H9 (cell line): ENCODE data around the gene C1orf21. TPM values are rescaled to one million over a fixed set of nuclear protein-coding genes. Genes with fewer than 3 reads are reported as not detected.

Experiments used
- DNase-seq: peaks from one replicate; pipeline ENCODE4 v3.0.0-alpha.2; 2017
- H2AFZ ChIP-seq: one replicate; pipeline ENCODE4 v1.6.1; 2013; ENCODE audit warnings: mild to moderate bottlenecking, low read length, control low read depth, moderate library complexity
- H2AK5ac ChIP-seq: 2 replicates; pipeline ENCODE4 v1.6.1; 2013; ENCODE audit warnings: low read length, control low read depth, mixed read lengths; ENCODE audit not compliant: insufficient read length
- H2BK120ac ChIP-seq: one replicate; pipeline ENCODE4 v1.6.1; 2013; ENCODE audit warnings: low read depth, mild to moderate bottlenecking, low read length, control low read depth, inconsistent platforms; ENCODE audit not compliant: poor library complexity, severe bottlenecking
- H2BK12ac ChIP-seq: 2 replicates; pipeline ENCODE4 v1.6.1; 2013; ENCODE audit warnings: low read length, control low read depth, mixed read lengths, low read depth; ENCODE audit not compliant: insufficient read length
- H2BK15ac ChIP-seq: 2 replicates; pipeline ENCODE4 v1.6.1; 2013; ENCODE audit warnings: low read depth, low read length, control low read depth
- H2BK20ac ChIP-seq: one replicate; pipeline ENCODE4 v1.6.1; 2013; ENCODE audit warnings: low read depth, mild to moderate bottlenecking, low read length, control low read depth, inconsistent platforms; ENCODE audit not compliant: poor library complexity, severe bottlenecking
- H2BK5ac ChIP-seq: 2 replicates; pipeline ENCODE4 v1.6.1; 2013; ENCODE audit warnings: low read length, control low read depth, mixed read lengths; ENCODE audit not compliant: insufficient read length
- H3K14ac ChIP-seq: 2 replicates; pipeline ENCODE4 v1.6.1; 2013; ENCODE audit warnings: low read length, control low read depth; ENCODE audit not compliant: insufficient read depth
- H3K18ac ChIP-seq: 2 replicates; pipeline ENCODE4 v1.6.1; 2013; ENCODE audit warnings: low read depth, mild to moderate bottlenecking, mixed read lengths, low read length, control low read depth; ENCODE audit not compliant: insufficient read length
- H3K23ac ChIP-seq: 2 replicates; pipeline ENCODE4 v1.6.1; 2013; ENCODE audit warnings: low read length, control low read depth, mixed read lengths, low read depth; ENCODE audit not compliant: insufficient read length
- H3K23me2 ChIP-seq: 2 replicates; pipeline ENCODE4 v1.6.1; 2013; ENCODE audit warnings: low read depth, mild to moderate bottlenecking, mixed read lengths, low read length, control low read depth; ENCODE audit not compliant: insufficient read length, poor library complexity, severe bottlenecking
- H3K27ac ChIP-seq: 2 replicates; pipeline ENCODE4 v1.5.1; 2013; ENCODE audit warnings: low read length, control low read depth, mixed read lengths, low read depth; ENCODE audit not compliant: insufficient read length
- H3K27me3 ChIP-seq: 2 replicates; pipeline ENCODE4 v1.6.1; 2013; ENCODE audit warnings: low read length, control low read depth, inconsistent platforms; ENCODE audit not compliant: insufficient read depth
- H3K4ac ChIP-seq: 2 replicates; pipeline ENCODE4 v1.6.1; 2013; ENCODE audit warnings: low read depth, mild to moderate bottlenecking, control low read depth, inconsistent platforms, low read length, moderate library complexity
- H3K4me1 ChIP-seq: 2 replicates; pipeline ENCODE4 v1.6.1; 2013; ENCODE audit warnings: low read length, control low read depth, inconsistent platforms; ENCODE audit not compliant: insufficient read depth
- H3K4me2 ChIP-seq: 2 replicates; pipeline ENCODE4 v1.6.1; 2013; ENCODE audit warnings: low read length, control low read depth, mixed read lengths; ENCODE audit not compliant: insufficient read length, insufficient read depth
- H3K56ac ChIP-seq: 2 replicates; pipeline ENCODE4 v1.6.1; 2013; ENCODE audit warnings: low read depth, mild to moderate bottlenecking, mixed read lengths, low read length, control low read depth; ENCODE audit not compliant: insufficient read length
- H3K79me1 ChIP-seq: 2 replicates; pipeline ENCODE4 v1.6.1; 2013; ENCODE audit warnings: low read depth, mild to moderate bottlenecking, moderate library complexity, low read length, control low read depth, inconsistent platforms; ENCODE audit not compliant: insufficient read depth, poor library complexity, severe bottlenecking
- H3K79me2 ChIP-seq: 2 replicates; pipeline ENCODE4 v1.6.1; 2013; ENCODE audit warnings: low read length, control low read depth, inconsistent platforms; ENCODE audit not compliant: insufficient read depth
- H3K9ac ChIP-seq: 2 replicates; pipeline ENCODE4 v1.6.1; 2013; ENCODE audit warnings: low read length, control low read depth, mixed read lengths; ENCODE audit not compliant: insufficient read length; ENCODE audit errors: extremely low read depth
- H3K9me3 ChIP-seq: one replicate; pipeline ENCODE4 v1.6.1; 2013; ENCODE audit warnings: low read depth, low read length, inconsistent platforms; ENCODE audit not compliant: control insufficient read depth
- H3T11ph ChIP-seq: one replicate; pipeline ENCODE4 v1.6.1; 2013; ENCODE audit warnings: mild to moderate bottlenecking, low read length, control low read depth, inconsistent platforms
- H4K20me1 ChIP-seq: one replicate; pipeline ENCODE4 v1.6.1; 2013; ENCODE audit not compliant: control insufficient read depth, insufficient read length, insufficient read depth
- H4K5ac ChIP-seq: 2 replicates; pipeline ENCODE4 v1.6.1; 2013; ENCODE audit warnings: low read depth, mild to moderate bottlenecking, mixed read lengths, low read length, control low read depth; ENCODE audit not compliant: insufficient read length
- H4K8ac ChIP-seq: replicated peaks from 2 replicates; pipeline ENCODE4 v1.6.1; 2013; ENCODE audit warnings: low read length, control low read depth, mixed read lengths, low read depth; ENCODE audit not compliant: insufficient read length
- H4K91ac ChIP-seq: 2 replicates; pipeline ENCODE4 v1.6.1; 2013; ENCODE audit warnings: low read depth, mild to moderate bottlenecking, moderate library complexity, mixed read lengths, low read length, control low read depth; ENCODE audit not compliant: insufficient read length
- H3K27ac Mint-ChIP-seq, 3 experiments: 2 replicates in 2 of 3; 3 replicates in 1 of 3; pipeline ENCODE4 v1.8.0; 2020 to 2021; ENCODE audit warnings: mixed read lengths in 3 of 3, mild to moderate bottlenecking in 1 of 3, moderate library complexity in 1 of 3
- H3K27me3 Mint-ChIP-seq: 2 replicates; pipeline ENCODE4 v1.8.0; 2021; ENCODE audit warnings: low read depth, mild to moderate bottlenecking, moderate library complexity, mixed read lengths
- H3K36me3 Mint-ChIP-seq, 3 experiments: 2 replicates in 2 of 3; 3 replicates in 1 of 3; pipeline ENCODE4 v1.8.0; 2020 to 2021; ENCODE audit warnings: low read depth in 3 of 3, mixed read lengths in 3 of 3; ENCODE audit not compliant: insufficient read depth in 1 of 3
- H3K4me1 Mint-ChIP-seq, 2 experiments: 2 replicates each; pipeline ENCODE4 v1.8.0; 2020; ENCODE audit warnings: mixed read lengths in 2 of 2
- H3K4me3 Mint-ChIP-seq, 2 experiments: 2 replicates in 1 of 2; 3 replicates in 1 of 2; pipeline ENCODE4 v1.8.0; 2020 to 2021; ENCODE audit warnings: mild to moderate bottlenecking in 2 of 2, mixed read lengths in 2 of 2, moderate library complexity in 1 of 2
- H3K9me3 Mint-ChIP-seq, 2 experiments: 2 replicates in 1 of 2; 3 replicates in 1 of 2; pipeline ENCODE4 v1.8.0; 2020; ENCODE audit warnings: mild to moderate bottlenecking in 2 of 2, mixed read lengths in 2 of 2, moderate library complexity in 1 of 2
- CTCF ChIP-seq: fragments of 200-600 bp; sonication (generic); conservative IDR thresholded peaks from 3 replicates; pipeline ENCODE4 v1.8.0; 2021; ENCODE audit warnings: antibody characterized with exemption, mild to moderate bottlenecking
- WGBS: extraction: QIAGEN DNeasy Blood & Tissue Kit; methylation state at CpG from one replicate; pipeline ENCODE4 v1.1.7; 2013; ENCODE audit warnings: missing lambda C conversion rate, low lambda C conversion rate, mixed read lengths; ENCODE audit not compliant: insufficient read length; ENCODE audit errors: extremely low coverage; 5-methylcytosine and 5-hydroxymethylcytosine counted together
- total RNA-seq: library from RNA; stranded (reverse); gene quantifications from 2 replicates; pipeline ENCODE4 v1.2.1, GENCODE V29; 2021

The C1orf21 gene
- total RNA-seq, 1 experiment from 2014 or later: 36.0 TPM

GRCh38 chr1:184542291-184542690, 155.5 kb downstream of the C1orf21 start:
- Histone ChIP-seq H3K4me1 (no peaks in the 10 kb centered on the region; the same call in 1 of the 2 replicates), H3T11ph (no peak overlapping the region), H4K20me1 (no peaks in the 10 kb centered on the region), H3K23ac (no peak overlapping the region), H3K4ac (no peak overlapping the region), H3K27ac (no peak overlapping the region), H4K5ac (no peak overlapping the region), H3K27me3 (no peaks in the 10 kb centered on the region), H4K91ac (no peak overlapping the region), H3K79me2 (no peaks in the 10 kb centered on the region), H3K4me2 (no peak overlapping the region), H3K79me1 (no peaks in the 10 kb centered on the region), H3K9me3 (no peaks in the 10 kb centered on the region), H2BK12ac (no peak overlapping the region), H2BK5ac (no peak overlapping the region), H2BK120ac (no peak overlapping the region), H3K18ac (no peak overlapping the region), H3K23me2 (no peaks in the 10 kb centered on the region), H2BK15ac (no peak overlapping the region), H2AFZ (no peak overlapping the region), H3K56ac (no peak overlapping the region), H2BK20ac (no peak overlapping the region), H4K8ac (no peak overlapping the region), H3K9ac (no peak overlapping the region), H3K14ac (no peak overlapping the region), H2AK5ac (no peak overlapping the region)
- H3K4me1 Mint-ChIP-seq: peaks cover 0 to 3% of the 10 kb centered on the region in 2 experiments; a peak in 1 of 4 replicates
- no peak overlapping the region for H3K4me3 Mint-ChIP-seq
- WGBS: no CpG with 5 or more reads among the region's 3 CpGs
- H3K27ac Mint-ChIP-seq: no peak overlapping the region
- H3K36me3 Mint-ChIP-seq: peaks cover 3 to 40% (median 10%) of the 10 kb centered on the region in 3 experiments; a peak in 6 of 7 replicates
- H3K27me3 Mint-ChIP-seq: no peaks in the 10 kb centered on the region
- no peak for DNase-seq
- TF ChIP-seq CTCF: no peak
- peaks cover 7 to 9% of the 10 kb centered on the region in 2 experiments; a peak in 2 of 5 replicates for H3K9me3 Mint-ChIP-seq
